HG03280 (cell line): Measurements from ENCODE around the gene FREM2.

Source experiments
- ATAC-seq: cut with Tn5 transposase; IDR thresholded peaks from one replicate; pipeline ENCODE4 v1.9.1; 2021; ENCODE audit warnings: mild to moderate bottlenecking, moderate library complexity; ENCODE audit not compliant: unreplicated experiment

Gene FREM2

GRCh38 chr13:38687246-38688229 lies 661 bp downstream of the FREM2 start:
- ATAC-seq: no peak

- no peak for ATAC-seq
These were observed 1.8 kb downstream of the FREM2 start for GRCh38 chr13:38688674-38689073.

- ATAC-seq: no peak
These were observed 3.4 kb downstream of the FREM2 start for GRCh38 chr13:38690231-38690630.

- no peak for ATAC-seq
These were observed 6.3 kb downstream of the FREM2 start for GRCh38 chr13:38693168-38693567.

GRCh38 chr13:38693641-38694040 lies 6.8 kb downstream of the FREM2 start:
- ATAC-seq: no peak

- ATAC-seq: no peak
These were observed 10.3 kb downstream of the FREM2 start for GRCh38 chr13:38697197-38697596.

- ATAC-seq: no peak
These were observed 10.9 kb downstream of the FREM2 start for GRCh38 chr13:38697628-38698333.

- no peak for ATAC-seq
These were observed 13.2 kb downstream of the FREM2 start for GRCh38 chr13:38700051-38700450.

GRCh38 chr13:38702669-38703068 lies 15.8 kb downstream of the FREM2 start:
- no peak for ATAC-seq

GRCh38 chr13:38703255-38703654 lies 16.4 kb downstream of the FREM2 start:
- ATAC-seq: no peak

GRCh38 chr13:38705365-38705764 lies 18.5 kb downstream of the FREM2 start:
- no peak for ATAC-seq

- ATAC-seq: no peak
These were observed 20.6 kb downstream of the FREM2 start for GRCh38 chr13:38707460-38707859.

GRCh38 chr13:38713046-38713445 lies 26.2 kb downstream of the FREM2 start:
- no peak for ATAC-seq

GRCh38 chr13:38718374-38718773 lies 31.5 kb downstream of the FREM2 start:
- ATAC-seq: no peak

- ATAC-seq: no peak
These were observed 43.5 kb downstream of the FREM2 start for GRCh38 chr13:38730332-38730731.

GRCh38 chr13:38733146-38733545 lies 46.3 kb downstream of the FREM2 start:
- ATAC-seq: no peak

- ATAC-seq: no peak
These were observed 49.0 kb downstream of the FREM2 start for GRCh38 chr13:38735665-38736440.

GRCh38 chr13:38743466-38743865 lies 56.6 kb downstream of the FREM2 start:
- ATAC-seq: no peak

GRCh38 chr13:38752686-38753085 lies 65.8 kb downstream of the FREM2 start:
- ATAC-seq: no peak

- ATAC-seq: no peak
These were observed 67.0 kb downstream of the FREM2 start for GRCh38 chr13:38753878-38754277.

GRCh38 chr13:38755793-38756192 lies 68.9 kb downstream of the FREM2 start:
- no peak for ATAC-seq
